ENCODE measurements around the gene MED31.
"Not testable (repeated sequence)": the region's sequence is repeated elsewhere in the genome, so short reads cannot be mapped to it uniquely, and the experiment has no call there.

The MED31 gene

DNA sequence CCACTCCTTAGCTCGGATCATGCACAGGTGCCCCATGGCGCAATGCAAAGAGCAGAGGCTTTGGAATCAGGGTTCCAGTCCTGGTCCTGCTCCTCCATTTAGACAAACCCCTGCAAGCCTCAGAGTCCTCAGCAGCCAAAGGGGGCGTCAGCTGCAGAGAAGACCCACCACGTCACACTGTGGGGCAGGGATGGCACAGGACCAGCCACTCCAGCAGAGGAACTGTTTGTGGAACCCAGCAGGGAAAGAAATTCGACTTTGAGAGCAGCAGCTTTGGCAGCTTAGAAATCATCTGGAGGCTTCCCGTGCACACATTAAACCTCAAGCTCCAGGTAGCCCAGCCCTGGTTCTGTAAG lies 25.4 kb upstream of the MED31 start:
- no peak for DNase-seq

DNA sequence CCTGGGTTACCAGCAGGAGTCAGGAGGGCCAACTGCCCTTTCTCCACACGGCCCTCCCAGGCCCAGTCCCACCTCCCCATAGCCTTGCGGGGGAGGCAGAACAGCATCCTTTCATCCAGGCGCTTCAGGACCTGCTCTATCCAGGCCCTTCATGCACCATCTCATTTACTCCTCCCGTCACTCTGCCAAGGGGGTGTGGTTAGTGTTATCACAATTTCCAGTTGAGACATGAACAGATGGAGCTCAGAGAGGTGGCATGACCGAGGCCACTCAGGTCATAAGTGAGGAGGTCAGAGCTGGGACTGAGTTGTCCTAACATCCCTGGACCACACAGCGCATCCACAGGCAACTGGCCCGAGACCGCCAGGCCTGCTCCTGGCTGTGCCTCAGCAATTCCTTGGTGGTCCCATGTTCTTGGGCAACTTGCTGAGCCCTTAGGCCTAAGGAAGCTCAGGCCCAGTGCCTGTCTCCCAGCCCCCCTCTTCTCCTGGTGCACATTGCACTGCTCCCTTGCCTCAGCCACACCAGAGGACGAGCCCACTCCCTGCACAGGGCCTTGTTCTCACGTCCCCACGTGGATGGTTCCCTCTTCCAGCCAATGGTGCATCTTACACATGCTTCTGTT lies 23.9 kb upstream of the MED31 start:
- DNase-seq, result no peak

DNA sequence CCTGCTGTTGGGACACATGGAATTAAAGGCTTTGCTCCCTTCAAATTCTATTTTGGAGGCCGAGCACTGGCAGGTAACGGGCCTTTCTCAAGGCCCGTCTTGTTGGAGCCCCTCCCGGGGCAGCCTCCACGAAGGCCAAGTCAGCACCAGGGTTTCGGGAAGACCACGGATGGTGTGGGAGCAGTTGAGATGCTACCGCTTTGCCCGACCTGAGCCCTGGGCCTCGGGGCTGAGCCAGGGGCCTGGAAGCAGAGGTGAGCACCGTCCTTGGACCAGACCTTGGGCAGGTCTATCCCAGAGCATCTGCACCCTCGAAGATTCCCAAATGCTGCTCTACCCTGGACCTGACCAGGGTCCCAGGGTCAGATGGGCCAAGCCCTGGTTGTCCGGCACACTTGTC lies 23.2 kb upstream of the MED31 start:
- DNase-seq, result no peak

DNA sequence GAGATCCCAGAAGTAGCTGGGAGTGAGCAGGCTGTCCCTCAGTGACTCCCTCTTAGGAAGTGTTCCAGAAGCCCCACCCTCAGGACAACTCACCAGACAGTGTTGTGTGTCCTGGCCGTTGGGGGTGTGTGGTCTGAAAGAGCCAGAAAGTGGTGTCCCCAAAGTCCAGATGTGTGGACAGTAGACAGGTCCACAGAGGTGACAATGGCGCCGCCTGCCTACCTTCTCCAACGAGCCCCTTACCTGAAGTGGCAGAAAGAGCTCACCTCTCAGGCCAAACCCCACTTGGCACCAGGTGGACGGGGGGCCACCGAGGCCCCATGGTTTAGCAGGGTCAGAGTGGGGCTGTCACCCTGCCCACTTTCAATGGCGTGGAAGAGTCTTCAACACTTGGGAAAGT lies 20.0 kb upstream of the MED31 start:
- DNase-seq, result no peak

DNA sequence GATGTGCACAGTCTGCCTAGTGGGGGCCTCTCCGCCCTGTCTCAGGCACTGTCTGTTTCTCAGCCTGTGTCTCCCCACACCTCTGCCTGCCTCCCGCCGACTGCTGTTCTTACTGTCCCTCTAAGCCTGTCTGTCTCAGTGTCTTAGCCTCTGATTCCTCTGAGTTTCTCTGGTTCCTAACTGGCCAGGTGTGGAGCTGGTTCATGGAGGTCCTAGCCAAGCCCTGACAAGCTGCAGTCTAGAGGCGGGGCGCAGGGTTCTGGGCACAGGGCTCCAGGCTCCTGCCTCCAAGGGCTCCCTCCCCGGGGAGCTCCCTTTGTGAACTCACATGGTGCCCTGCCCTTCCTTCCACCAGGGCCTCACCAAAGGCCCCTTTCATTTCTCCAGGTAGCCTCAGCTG lies 19.6 kb upstream of the MED31 start:
- DNase-seq, result no peak

DNA sequence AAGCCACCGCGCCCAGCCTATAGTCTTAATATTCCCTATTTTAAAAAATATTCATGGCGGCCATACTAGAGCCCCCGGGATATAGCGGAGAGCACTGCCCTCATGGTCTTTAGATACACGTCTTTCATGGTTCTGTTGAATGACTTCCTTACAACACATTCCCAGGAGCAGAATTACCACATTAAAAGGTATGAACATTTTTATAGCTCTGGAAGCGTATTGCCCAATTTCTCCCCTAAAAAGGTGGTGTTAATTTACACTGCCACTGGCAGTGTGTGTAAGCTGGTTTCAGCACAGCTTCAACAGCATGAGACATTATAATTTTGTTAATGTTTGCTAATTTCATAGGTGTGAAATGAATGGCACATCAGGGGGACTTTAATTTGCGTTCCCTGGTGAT lies 19.2 kb upstream of the MED31 start:
- DNase-seq, result no peak

DNA sequence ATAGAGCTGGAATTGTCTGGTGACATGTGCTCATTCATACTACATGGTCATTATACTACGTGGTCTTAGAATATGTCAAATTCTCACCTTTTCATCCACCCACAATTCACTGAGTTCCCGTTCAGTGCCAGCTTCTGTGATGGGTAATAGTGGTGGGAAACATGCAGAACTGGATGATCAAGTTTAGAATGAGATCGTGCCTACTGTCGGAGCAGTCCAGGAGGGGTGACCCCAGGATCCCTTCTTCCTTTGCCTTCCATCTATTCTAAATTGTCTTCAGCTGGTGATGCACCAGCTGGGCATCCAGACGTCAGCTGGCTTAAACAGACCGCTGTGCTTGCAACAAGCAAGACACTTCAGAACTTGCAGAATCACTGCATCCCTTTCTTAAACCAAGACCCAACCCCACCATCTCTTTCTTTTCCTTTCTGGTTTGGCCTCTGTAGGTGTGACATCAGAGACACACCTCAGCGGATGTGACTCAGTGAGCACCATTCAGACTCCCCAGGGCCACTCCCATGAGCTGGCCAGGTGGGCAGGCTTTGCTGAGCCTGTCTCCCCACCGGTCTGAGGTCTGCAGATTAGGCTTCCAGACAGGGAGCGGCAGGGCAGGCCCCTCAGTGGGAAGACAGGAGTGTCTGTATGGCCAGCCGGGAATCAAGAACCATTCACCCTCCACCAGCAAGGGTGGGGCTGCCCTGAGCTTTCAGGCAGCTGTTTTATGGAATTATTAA lies 18.2 kb upstream of the MED31 start:
- DNase-seq, result no peak

DNA sequence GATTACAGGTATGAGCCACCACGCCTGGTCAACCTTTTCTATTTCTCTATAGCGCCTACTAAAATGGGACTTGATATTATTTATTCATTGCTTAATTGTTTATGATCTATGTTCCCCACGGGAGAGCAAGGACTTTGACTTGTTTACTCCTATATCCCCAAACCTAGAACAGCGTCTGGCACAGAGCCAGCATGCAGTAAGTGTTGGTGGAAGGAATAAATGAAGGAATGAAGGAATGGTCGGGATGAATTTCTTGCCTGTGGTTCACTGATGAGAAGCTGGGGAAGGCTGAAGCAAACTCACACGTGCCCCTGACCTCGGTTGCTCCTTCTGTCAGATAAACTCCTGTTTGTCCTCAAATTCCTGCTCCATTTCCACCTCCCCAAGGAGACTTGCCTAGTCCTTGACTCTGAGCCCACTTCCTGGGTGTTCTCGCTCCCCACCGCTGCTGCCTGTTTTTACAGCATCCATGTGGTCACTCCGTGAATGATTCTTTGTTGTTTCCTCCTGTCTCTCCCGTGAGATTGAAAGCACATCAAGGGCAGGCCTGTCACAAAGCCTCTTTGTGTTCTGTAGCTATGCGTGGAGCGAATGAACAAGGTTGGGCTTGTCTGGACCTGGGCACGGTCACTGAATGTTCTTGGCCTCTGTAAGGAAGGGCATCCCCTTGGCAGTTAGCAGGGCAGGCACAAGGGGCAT lies 17.5 kb upstream of the MED31 start:
- DNase-seq, result no peak

DNA sequence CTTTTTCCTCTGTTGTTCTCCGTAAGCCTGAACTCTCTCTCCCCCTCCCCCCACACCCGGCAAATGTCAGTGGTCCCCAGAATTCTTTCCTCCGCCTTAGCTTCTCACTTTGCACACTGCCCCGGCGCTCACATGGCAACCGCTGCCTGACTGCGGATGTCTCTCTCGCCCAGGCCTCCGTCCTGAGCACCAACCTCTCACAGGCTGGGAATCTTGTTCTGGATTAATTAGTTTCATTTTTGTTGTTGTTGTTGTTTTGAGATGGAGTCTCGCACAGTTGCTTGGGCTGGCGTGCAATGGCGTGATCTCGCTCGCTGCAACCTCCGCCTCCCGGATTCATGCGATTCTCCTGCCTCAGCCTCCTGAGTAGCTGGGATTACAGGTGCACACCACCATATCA lies 16.8 kb upstream of the MED31 start:
- no peak for DNase-seq

DNA sequence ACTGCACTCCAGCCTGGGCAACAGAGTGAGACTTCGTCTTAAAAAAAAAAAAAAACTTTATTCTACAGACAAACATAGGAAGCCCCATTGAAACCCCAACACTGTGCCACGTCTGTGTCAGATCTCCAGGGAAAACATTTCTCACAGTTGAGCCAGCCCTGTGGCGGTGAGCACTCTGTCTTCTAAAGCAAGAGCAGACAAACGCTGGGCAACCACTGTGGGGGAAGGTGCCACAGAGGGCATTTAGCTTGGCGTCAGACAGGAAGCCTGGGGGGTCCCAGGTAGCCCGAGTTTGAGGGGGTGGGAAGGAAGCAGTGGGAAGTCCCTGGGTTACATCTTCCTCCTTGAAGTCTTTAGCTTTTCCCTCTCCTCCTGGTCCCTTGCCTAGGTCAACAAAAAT lies 16.1 kb upstream of the MED31 start:
- DNase-seq, result no peak

DNA sequence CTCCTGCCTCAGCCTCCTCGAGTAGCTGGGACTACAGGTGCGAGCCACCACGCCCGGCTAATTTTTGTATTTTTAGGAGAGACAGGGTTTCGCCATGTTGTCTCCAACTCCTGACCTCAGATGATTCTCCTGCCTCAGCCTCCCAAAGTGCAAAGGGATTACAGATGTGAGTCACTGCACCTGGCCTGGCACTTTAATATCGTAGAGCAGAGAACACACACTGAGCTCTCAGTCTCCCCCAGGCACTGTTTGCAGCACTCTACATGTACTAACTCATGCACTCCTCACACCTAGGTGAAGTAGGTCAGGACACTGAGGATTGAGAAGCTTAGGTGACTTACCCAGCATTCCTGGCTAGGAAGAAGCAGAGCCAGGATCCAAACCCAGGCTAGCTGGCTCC lies 15.2 kb upstream of the MED31 start:
- no peak for DNase-seq

DNA sequence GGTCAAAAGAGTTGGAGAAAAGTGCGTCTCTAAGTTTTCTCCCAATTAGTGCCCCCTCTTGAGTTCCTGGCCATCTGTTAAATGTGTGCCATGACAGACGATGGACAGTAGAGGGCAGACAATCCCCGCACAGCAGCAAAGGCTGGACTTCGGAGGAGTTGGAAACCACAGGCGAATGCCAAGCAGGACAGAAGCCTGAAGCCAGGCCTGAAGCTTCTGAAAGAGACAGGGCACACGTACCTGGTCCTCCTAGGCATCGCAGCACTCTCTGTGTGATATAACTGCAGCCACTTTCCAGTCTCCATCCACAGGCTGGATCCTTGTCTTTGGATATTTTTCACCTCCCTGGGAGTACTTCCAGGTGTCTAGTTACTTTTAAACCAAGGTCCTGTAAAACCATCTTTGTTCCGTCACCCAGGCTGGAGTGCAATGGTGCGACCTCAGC lies 14.7 kb upstream of the MED31 start:
- peak; percentile 22 for DNase-seq

DNA sequence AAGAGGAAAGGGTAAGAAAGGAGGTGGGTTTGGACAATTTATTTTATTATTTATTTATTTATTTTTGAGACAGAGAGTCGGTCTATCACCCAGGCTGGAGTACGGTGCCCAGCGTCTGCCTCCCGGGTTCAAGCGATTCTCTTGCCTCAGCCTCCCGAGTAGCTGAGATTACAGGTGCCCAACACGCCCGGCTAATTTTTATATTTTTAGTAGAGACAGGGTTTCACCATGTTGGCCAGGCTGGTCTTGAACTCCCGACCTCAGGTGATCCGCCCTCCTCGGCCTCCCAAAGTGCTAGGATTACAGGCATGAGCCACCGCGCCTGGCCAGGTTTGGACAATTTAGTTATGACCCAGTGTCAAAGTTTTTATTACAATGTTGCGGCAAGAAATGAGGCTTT lies 11.8 kb upstream of the MED31 start:
- not testable (repeated sequence) for DNase-seq

DNA sequence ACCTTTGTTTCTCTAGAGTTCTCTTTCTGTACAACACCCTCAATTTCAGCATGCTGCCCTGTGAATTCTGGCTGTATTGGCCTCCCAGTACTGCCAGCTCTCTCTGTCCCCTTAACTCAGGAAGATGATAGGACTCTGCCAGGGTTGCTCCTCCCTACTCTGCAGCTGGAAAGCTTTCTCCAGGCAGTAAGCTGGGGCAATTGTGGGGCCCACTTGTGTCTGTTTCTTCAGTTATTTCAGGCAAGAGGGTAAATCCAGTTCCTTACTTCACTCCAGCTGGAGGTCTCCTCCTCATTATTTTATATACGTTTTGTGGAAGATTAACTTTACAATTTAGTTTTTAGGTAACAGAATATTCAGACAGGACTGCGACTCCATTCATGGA lies 10.1 kb upstream of the MED31 start:
- no peak for DNase-seq

DNA sequence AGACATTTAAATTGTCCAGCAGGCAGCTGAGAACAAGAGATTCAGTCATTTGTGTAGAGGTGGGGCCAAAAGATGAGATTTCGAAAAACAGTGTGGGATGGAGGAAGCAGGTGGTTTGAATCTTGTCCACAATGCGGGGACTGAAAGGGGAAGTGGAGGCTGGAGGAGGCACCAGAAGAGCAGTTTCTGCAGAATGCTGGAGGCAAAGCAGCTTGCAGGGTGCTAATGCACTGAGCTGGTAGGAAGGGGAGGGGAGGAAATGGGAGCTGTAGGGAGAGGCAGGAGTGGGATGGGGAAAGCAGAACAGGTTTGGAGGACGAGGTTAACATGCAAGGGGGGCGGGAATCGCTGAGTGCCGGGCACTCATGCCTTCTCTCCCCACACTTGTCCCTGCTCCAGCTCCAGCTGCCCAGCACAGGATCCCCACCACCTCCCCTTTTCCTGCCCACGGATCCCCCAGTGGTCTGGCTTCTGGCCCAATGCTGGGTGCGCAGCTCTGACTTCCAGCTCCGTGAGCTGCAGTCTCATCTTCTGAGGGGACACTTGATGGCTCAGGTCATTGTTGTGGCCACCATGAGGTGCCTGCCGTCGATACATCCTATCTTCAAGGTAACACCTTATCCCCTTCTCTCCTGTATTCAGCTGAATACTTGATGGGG lies 9.5 kb upstream of the MED31 start:
- DNase-seq, result no peak

DNA sequence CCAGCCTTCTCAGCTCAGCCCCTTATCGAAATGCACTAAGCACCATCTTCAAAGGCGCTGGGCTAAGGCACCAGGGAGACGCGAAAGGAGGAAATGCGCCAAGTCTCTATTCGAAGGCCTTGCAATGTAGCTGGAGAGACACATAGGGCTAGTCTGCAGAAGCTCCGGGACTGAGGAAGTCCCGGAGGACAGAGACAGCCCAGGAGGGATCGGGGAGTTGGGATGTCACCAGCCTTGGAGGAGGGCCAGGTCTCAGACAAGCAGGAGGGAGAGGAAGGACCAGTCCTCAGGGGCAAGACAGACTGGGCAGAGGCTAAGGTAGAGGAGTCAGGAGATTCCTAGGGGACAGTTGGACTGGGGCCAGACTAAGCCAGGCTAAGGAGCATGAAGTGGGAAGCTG lies 8.7 kb upstream of the MED31 start:
- no peak for DNase-seq

DNA sequence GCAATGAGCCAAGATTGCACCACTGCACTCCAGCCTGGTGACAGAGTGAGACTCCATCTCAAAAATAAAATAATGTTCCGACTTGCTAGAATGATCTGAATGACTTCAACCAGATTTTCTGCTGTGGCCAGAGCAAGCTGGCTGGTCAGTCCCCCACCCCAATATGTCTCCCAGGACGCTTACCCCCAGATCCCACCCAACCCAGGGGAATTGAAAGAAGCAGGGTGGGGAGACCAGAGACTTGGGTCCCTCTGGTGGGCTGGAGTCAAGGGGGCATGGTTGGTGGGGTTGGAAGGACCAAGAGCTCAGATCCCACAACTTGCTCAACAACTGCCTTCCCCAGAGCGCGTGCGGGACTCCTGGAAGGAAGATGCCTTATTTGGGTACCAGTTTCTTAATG lies 7.0 kb upstream of the MED31 start:
- not testable (repeated sequence) for DNase-seq

DNA sequence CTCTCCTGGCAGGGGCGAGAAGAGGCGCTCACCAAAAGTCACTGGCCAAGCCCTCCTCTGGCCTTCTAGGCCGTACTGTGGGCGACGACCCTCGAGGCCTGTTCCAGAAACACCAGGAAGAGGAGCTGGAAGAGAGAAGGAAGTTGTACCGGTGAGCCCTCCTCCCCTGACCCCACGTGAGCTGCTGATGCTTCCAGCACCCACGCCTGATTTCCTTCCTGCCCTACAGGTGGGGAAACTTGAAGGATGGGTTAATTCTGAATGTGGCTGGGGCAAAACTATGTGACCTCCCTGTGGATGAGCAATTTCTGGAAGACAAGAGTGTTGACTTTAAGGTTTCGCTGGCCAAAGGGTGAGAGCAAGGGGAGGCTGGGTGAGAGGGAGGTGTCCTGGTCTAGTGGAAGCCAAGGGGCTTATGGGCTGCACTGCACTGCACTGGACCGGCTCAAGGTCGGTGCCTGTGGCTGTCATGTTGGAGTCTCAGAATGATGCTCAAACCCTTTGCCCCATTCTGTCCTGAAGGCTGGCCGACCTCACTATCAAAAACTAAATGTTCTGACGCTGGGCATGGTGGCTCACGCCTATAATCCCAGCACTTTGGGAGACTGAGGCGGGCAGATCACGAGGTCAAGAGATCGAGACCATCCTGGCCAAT lies 6.4 kb upstream of the MED31 start:
- DNase-seq, result no peak

DNA sequence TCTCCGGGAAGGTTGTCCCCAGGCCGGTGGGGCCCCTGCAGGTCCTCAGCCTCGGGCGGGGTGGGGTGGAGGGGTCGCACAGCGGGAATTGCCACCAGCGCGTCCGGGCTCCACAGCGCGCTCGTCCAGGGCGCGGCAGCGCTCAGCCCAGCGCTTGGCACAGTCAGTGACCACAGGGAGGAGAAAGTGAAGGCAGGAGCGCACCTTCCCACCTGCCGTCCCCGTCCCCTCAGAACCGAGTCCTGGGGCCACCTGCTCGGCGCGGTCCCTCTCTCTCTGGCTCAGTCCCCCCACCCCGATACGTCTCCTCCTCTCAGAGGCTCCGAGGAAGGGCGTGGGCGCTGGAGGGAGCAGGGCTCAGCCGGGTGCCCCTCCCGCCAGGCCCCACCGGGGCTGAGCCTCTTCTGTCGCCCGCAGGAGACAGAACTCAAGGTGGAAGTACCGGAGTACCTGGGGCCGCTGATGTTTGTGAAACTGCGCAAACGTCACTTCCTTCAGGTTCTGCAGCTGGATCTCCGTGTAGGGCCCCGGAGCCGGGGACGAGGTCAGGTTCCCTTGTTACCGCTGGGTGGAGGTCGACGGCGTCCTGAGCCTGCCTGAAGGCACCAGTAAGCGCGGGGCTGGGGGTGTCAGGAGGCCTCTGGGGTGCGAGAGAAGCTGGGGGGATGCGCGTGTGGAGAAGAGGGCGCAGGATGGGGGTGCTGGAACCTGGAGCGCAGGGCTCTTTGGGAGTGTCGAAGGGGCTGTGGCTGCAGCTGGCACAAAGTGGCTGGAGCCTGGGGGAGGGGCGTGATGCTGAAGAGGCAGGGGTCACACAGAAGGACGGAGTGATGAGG lies 5.6 kb upstream of the MED31 start:
- not testable (repeated sequence) for DNase-seq

DNA sequence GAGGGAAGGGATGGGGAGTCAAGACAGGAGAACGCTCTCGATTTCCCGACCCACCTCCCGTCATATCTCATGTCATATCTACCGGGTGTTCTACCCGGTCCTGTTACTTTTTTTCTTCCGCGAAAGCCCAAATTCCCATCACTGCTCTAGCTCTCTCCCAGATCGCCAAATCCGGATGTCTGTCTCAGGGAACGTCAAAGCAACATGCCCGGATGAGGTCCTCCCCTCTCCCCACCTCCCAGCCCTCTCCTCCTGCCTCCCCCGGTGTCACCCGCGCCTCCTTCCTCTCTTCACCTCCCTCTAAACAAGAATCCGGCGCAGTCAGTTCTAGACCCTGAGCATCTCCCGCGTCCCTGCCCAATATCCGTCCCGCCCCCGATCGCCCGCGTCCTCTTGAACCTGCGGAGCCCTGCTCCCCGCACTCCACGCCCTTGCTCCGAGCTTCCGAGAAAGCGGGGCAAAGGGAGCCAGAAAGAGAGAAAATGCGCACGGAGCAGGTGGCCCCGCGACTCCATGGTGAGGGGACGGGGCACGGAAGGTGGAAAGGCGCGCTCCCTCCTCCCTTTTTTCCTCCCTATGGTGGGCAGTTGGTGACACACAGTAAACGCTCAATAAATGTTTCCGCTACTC lies 4.4 kb upstream of the MED31 start:
- DNase-seq, result not testable (repeated sequence)

DNA sequence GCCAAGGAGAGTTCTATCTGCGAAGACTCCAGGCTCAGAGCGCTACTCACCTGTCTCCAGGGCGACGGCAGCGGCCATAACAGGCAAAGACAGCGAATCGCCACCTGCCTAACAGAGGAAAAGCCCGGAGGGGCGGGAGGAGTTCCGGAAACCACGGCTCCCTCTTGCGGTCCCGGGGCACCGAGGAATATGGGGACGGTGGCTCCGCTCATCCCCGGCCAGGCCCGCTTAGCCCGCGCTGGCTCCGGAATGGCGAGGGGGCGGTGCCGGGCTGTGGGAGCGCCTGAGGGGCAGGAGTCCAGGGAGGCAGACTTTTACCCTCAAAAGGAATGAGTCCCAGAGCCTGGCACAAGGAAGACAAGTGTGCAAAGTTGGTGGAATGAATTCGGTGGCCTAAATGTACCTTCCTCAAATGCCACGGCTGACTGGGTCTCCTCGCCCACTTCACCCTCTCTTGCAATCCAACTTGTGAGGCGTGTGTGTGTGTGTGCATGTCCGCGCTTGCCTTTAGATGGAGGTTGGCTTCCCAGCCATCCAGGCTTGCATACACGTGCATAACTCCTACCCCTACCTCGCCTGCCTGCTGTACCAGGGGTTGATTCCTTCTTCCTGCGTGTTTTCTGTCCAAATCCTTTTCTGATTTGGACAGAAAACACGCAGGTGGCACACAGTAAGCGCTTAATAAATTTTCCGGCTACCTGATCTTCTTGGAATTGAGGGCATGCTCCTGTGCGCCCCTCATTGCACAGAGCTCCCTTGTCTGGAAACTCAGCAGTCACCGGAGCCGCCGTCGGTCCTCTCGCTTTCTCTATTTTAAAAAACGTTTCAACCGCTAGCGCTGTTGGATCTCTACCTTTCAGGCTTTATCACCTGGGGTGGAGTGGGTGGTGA lies 3.7 kb upstream of the MED31 start:
- peak; percentile 32 for DNase-seq

Measured in NCI-H2029 (cell line).